ENCODE results near the gene PROSER3.

DNA sequence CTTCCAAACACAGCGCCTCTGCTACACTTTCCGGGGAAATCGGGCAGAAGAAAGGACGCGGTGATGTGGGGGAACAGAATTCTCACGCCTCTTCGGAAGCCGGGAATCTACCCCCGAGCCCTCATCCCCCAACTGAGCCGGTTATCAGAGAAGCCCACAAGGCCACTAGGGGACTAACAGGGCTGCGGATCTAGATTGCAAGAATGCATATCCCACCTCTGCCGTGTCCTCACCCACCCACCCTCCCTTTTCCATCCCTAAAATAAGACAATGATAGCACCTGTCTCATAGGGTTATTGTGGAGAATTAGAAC, 16.8 kb upstream of the PROSER3 start:
- TF ChIP-seq CTCF (IDR thresholded peaks at IDR 0.05; ENCODE audit: poor library complexity, severe bottlenecking) = peak; percentile 42
- TF ChIP-seq MXI1 (conservative IDR thresholded peaks at IDR 0.05; ENCODE audit: poor library complexity, severe bottlenecking) = no peak
- TF ChIP-seq EZH2 (IDR thresholded peaks at IDR 0.05; ENCODE audit: borderline replicate concordance, insufficient read depth, low read length, poor library complexity, severe bottlenecking) = no peak
- no peak for TF ChIP-seq EP300 (conservative IDR thresholded peaks at IDR 0.05; ENCODE audit: poor library complexity, severe bottlenecking)
- no peak for TF ChIP-seq POLR2AphosphoS5 (IDR thresholded peaks at IDR 0.05)
- TF ChIP-seq, protein P1, sequence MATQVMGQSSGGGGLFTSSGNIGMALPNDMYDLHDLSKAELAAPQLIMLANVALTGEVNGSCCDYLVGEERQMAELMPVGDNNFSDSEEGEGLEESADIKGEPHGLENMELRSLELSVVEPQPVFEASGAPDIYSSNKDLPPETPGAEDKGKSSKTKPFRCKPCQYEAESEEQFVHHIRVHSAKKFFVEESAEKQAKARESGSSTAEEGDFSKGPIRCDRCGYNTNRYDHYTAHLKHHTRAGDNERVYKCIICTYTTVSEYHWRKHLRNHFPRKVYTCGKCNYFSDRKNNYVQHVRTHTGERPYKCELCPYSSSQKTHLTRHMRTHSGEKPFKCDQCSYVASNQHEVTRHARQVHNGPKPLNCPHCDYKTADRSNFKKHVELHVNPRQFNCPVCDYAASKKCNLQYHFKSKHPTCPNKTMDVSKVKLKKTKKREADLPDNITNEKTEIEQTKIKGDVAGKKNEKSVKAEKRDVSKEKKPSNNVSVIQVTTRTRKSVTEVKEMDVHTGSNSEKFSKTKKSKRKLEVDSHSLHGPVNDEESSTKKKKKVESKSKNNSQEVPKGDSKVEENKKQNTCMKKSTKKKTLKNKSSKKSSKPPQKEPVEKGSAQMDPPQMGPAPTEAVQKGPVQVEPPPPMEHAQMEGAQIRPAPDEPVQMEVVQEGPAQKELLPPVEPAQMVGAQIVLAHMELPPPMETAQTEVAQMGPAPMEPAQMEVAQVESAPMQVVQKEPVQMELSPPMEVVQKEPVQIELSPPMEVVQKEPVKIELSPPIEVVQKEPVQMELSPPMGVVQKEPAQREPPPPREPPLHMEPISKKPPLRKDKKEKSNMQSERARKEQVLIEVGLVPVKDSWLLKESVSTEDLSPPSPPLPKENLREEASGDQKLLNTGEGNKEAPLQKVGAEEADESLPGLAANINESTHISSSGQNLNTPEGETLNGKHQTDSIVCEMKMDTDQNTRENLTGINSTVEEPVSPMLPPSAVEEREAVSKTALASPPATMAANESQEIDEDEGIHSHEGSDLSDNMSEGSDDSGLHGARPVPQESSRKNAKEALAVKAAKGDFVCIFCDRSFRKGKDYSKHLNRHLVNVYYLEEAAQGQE (IDR thresholded peaks at IDR 0.05; ENCODE audit: borderline replicate concordance) = no peak
- TF ChIP-seq TAF1 (IDR thresholded peaks at IDR 0.05; ENCODE audit: low read depth) = peak; percentile 8
- peak; percentile 31 for TF ChIP-seq SMC3 (conservative IDR thresholded peaks at IDR 0.05; ENCODE audit: poor library complexity)
